Measurements from ENCODE around the gene ATP10B.

Gene ATP10B

GRCh38 chr5:160665460-160665859 lies 186.6 kb downstream of the ATP10B start:
- H3K27ac Mint-ChIP-seq = no peak overlapping the region
- H3K4me1 Mint-ChIP-seq = no peaks in the 10 kb centered on the region
- CTCF ChIA-PET = no interaction called here
- DNase-seq = no peak
- H3K4me3 Mint-ChIP-seq = no peak overlapping the region
- H3K27me3 Mint-ChIP-seq = no peaks in the 10 kb centered on the region
- no peaks in the 10 kb centered on the region for H3K36me3 Mint-ChIP-seq
- no peaks in the 10 kb centered on the region for H3K9me3 Mint-ChIP-seq

- H3K4me1 Mint-ChIP-seq = peaks cover 19% of the 10 kb centered on the region
- H3K4me3 Mint-ChIP-seq = no peak overlapping the region
- no peaks in the 10 kb centered on the region for H3K36me3 Mint-ChIP-seq
- no peaks in the 10 kb centered on the region for H3K9me3 Mint-ChIP-seq
- DNase-seq = no peak
- no peaks in the 10 kb centered on the region for H3K27me3 Mint-ChIP-seq
- CTCF ChIA-PET = no interaction called here
- no peak overlapping the region for H3K27ac Mint-ChIP-seq
Observed at GRCh38 chr5:160660132-160660531, 191.9 kb downstream of the ATP10B start.

DNA sequence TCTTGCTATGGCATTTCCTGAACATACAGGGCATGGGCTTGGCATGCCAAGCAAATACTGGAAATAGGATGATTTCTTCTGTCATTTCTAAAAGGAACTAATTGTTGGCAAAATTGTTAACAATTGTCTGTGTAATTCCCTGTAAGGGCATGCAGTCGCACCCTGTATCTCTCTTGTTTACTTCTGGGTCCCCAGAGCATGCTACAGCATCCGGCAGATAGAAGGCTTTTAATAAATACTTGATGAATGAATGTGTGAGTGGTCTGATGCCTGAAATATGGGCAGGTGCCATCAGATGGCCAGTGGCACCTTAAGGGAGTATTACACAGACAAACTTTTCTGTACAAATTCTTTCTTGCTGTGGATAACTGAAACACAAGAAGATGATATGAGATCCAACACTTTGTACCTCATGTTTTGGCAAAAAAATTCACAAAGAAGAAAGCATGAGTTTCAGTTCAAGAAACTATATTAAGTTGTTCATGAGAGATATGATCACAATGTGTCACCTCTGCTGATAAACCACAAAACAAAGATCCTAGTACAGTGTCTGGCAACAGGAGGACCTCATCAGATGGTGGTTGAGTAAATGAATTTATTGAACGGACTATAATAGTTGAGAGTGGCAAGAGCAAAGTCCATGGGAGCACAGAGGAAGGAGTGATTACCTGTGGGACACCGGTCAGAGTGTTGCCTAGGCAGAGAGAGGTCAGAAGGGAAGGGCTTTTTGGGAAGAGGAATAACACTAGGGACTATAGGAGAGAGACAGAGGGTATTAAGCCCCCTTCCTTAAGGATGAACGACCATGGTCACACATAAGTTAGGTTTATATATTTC lies 194.2 kb downstream of the ATP10B start:
- Mint-ChIP-seq H3K9me3 (no peaks in the 10 kb centered on the region), H3K36me3 (no peaks in the 10 kb centered on the region), H3K27ac (no peak overlapping the region), H3K4me3 (no peak overlapping the region), H3K4me1 (peaks cover 19% of the 10 kb centered on the region), H3K27me3 (no peaks in the 10 kb centered on the region)
- CTCF ChIA-PET = no interaction called here
- DNase-seq = no peak

DNA sequence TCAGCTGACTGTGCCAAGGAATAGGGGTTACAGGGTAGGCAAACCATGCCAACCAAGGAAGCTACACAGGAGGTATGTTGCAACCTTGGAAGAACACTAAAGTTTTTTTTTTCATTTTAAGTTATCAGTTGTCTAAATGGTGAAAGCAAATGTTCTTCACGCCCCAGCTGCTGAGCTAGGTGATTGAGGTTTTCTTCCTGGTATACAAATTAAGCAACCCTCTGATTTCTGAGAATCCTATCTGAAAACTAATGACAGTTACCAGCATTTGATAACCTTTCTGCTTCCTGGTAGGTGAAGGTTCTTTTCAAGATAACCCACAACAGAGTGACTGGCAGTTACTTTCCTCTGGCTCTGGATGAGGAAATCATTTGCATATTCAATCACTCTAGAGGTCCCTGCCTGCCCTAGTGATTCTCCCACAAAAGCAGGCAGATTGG lies 194.9 kb downstream of the ATP10B start:
- Mint-ChIP-seq H3K27ac (peak overlapping the region; percentile 30), H3K36me3 (no peaks in the 10 kb centered on the region), H3K4me3 (no peak overlapping the region), H3K4me1 (peaks cover 19% of the 10 kb centered on the region), H3K27me3 (no peaks in the 10 kb centered on the region), H3K9me3 (no peaks in the 10 kb centered on the region)
- DNase-seq = no peak
- CTCF ChIA-PET = no interaction called here

- Mint-ChIP-seq H3K4me3 (no peak overlapping the region), H3K27ac (no peak overlapping the region), H3K9me3 (no peaks in the 10 kb centered on the region), H3K27me3 (no peaks in the 10 kb centered on the region), H3K4me1 (peaks cover 19% of the 10 kb centered on the region), H3K36me3 (no peaks in the 10 kb centered on the region)
- no peak for DNase-seq
- CTCF ChIA-PET = interaction anchor here (2.3 kb wide), 1 partner anchor 217 kb away, joined by 7 read pairs; no protein-coding TSS in a partner anchor
Observed at GRCh38 chr5:160655717-160656116, 196.3 kb downstream of the ATP10B start.

DNA sequence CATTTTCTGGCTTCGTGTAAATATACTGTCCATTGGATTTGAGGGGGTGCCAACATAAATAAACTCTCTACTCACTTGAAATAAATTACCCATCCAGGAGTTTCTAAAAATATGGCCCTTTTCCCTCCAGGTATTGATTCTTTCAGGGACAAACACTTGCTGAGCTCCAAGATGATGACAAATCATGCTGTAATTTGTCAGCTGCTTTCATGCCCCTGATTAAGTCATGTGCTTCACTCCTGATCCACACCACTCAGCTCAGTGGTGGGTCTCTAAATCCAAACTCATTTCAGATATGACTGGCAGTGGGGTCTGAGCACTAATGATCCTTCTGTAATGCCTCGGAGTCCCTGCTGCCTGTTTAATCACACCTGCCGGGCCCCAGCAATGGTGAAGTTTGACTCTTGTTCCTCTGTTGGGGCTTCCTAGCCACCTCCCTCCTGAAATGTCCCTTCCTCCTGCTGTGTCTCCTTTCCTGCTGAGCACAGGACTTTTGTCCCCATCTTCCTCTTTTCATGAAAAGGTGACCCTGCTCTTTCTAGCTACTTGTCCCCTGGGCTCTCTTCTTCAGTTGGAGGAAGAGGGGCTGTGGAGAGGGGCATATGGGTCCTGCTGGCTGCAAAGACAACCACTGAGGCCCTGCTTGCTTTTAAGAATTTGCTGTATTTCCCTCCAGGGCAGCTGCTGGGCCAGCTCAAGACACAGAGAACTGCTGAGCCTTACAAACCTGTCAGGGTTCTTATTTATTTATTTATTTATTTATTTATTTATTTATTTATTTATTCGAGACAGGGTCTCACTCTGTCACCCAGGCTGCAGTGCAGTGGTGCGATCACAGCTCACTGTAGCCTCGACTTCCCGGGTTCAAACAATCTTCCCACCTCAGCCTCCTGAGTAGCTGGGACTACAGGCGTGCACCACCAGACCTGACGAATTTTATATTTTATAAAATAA lies 200.0 kb downstream of the ATP10B start:
- no peak for DNase-seq
- no peaks in the 10 kb centered on the region for H3K27me3 Mint-ChIP-seq
- H3K4me1 Mint-ChIP-seq = peaks cover 9% of the 10 kb centered on the region
- H3K4me3 Mint-ChIP-seq = no peak overlapping the region
- H3K36me3 Mint-ChIP-seq = no peaks in the 10 kb centered on the region
- CTCF ChIA-PET = interaction anchor here (0.7 to 1.2 kb wide), 2 partner anchors 135 to 213 kb away, joined by 3 read pairs; no protein-coding TSS in a partner anchor
- H3K9me3 Mint-ChIP-seq = no peaks in the 10 kb centered on the region
- no peak overlapping the region for H3K27ac Mint-ChIP-seq

- DNase-seq = no peak
- H3K27ac Mint-ChIP-seq = no peak overlapping the region
- H3K27me3 Mint-ChIP-seq = no peaks in the 10 kb centered on the region
- no peaks in the 10 kb centered on the region for H3K4me1 Mint-ChIP-seq
- CTCF ChIA-PET = interaction anchor here (1.3 to 3.0 kb wide), 2 partner anchors 9 to 210 kb away, joined by 3 to 12 read pairs; no protein-coding TSS in a partner anchor
- no peaks in the 10 kb centered on the region for H3K36me3 Mint-ChIP-seq
- no peak overlapping the region for H3K4me3 Mint-ChIP-seq
- H3K9me3 Mint-ChIP-seq = no peaks in the 10 kb centered on the region
Observed at GRCh38 chr5:160649304-160649703, 202.7 kb downstream of the ATP10B start.

- Mint-ChIP-seq H3K9me3 (no peaks in the 10 kb centered on the region), H3K27me3 (no peaks in the 10 kb centered on the region), H3K36me3 (no peaks in the 10 kb centered on the region), H3K27ac (no peak overlapping the region), H3K4me3 (no peak overlapping the region), H3K4me1 (no peaks in the 10 kb centered on the region)
- CTCF ChIA-PET = no interaction called here
- DNase-seq = no peak
Observed at GRCh38 chr5:160646033-160646432, 206.0 kb downstream of the ATP10B start.

DNA sequence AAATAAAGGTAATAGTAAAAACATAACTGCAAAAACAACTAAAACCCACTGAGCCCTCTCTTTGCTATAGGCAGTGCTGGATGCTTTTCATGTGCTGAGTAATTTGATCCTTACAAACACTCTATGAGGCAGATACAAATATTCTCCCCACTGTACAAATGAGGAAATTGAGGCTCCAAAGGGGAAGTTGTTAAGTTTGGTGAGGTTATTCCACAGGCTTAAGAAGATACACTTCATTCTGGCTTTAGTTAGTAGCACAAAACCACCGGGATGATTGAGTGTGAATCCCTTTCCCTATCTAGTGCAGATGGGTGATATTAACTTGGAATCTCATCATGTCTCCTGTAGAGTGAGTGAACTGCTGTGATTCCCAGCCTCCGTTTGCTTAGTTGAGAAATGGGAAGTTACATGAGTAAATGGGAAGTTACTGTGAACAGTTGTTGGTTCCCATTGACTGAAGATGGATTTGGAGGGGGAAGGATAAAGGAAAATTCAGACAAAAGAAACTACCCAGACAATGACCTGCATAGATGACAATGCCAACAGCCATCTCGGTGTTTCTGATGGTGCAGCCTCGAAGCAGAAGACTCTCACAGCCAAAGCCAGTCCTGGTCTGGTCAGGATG lies 208.3 kb downstream of the ATP10B start:
- Mint-ChIP-seq H3K4me1 (no peaks in the 10 kb centered on the region), H3K36me3 (no peaks in the 10 kb centered on the region)
- DNase-seq = no peak

DNA sequence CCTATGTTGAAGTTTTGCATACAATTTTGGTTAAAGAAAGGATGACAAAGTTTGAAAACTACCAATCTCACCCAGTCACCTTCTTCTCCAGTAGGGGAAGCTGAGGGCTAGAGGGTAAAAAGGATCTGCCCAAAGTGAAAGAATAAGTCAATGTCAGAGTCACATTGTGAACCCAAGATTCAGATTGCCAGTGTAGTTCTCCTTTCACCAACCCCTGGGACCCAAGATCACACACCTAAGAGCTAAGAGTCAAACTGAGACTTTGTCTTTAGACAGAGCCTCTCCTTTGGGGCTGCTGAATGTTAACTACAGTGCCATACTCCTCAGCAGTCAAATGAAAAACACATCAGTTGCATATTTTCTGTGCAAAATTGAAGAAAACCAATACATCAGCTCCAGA lies 210.6 kb downstream of the ATP10B start:
- no peak for DNase-seq
- CTCF ChIA-PET = no interaction called here
- Mint-ChIP-seq H3K4me3 (no peak overlapping the region), H3K27ac (no peak overlapping the region), H3K4me1 (no peaks in the 10 kb centered on the region), H3K36me3 (no peaks in the 10 kb centered on the region), H3K9me3 (no peaks in the 10 kb centered on the region), H3K27me3 (peaks cover 4% of the 10 kb centered on the region)

More for the DNA sequence above, 208.3 kb downstream of the ATP10B start:
- CTCF ChIA-PET = no interaction called here
- Mint-ChIP-seq H3K4me3 (no peak overlapping the region), H3K27me3 (peaks cover 3% of the 10 kb centered on the region), H3K9me3 (no peaks in the 10 kb centered on the region), H3K27ac (no peak overlapping the region)

DNA sequence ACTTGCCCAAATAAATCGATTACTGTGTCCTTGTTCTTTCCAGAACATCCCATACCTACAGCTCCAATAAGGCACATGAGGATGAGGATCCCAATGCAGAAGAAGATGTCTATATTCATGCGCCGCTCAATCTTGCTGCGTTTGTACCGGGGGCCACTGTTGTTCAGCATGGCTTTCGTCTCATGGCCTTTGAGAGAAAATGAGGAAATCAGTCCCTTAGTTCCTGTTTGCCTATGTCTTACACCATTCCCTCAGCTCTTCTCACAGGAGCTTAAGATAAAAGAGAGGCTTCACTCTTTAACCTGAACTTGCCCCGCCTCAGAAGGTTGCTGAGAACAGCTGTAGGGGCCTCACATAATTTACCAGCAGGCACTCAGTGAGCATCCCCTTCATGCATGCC lies 211.6 kb downstream of the ATP10B start:
- CTCF ChIA-PET = interaction anchor here (1.0 kb wide), 1 partner anchor 10 kb away, joined by 3 read pairs; no protein-coding TSS in a partner anchor
- peaks cover 4% of the 10 kb centered on the region for H3K27me3 Mint-ChIP-seq
- H3K4me1 Mint-ChIP-seq = no peaks in the 10 kb centered on the region
- H3K36me3 Mint-ChIP-seq = no peaks in the 10 kb centered on the region
- no peak for DNase-seq
- no peaks in the 10 kb centered on the region for H3K9me3 Mint-ChIP-seq
- no peak overlapping the region for H3K27ac Mint-ChIP-seq
- no peak overlapping the region for H3K4me3 Mint-ChIP-seq

DNA sequence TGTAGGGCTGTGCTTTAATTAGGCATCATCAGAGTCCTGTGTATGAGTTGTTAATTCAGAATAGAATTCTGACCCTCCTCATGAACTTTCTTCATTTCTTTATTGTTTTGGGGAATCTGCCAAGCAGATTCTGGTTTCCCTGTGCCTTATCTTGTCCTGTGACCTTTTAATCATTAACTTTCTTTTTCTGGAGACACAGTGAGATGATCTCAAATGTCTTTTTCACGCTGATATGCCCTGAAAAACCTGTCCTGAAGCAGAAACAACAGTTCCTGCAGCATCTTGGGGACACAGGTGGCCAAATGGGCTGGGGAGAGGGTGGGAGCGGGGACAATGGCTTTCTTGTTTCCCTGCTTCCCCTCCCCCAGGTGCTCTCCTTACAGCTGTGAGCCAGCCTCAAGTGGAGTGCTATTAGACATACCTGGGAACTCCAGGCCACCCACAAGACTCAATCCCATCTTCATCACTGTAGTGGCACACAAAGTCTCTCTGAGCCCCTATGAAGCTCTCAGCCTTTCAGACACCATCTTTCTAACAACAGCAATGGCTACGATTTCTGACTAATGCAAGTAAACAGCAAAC lies 213.8 kb downstream of the ATP10B start:
- no peak overlapping the region for H3K4me3 Mint-ChIP-seq
- H3K27ac Mint-ChIP-seq = no peak overlapping the region
- no peaks in the 10 kb centered on the region for H3K9me3 Mint-ChIP-seq
- H3K4me1 Mint-ChIP-seq = no peaks in the 10 kb centered on the region
- H3K27me3 Mint-ChIP-seq = peaks cover 4% of the 10 kb centered on the region
- CTCF ChIA-PET = no interaction called here
- no peaks in the 10 kb centered on the region for H3K36me3 Mint-ChIP-seq
- no peak for DNase-seq

GRCh38 chr5:160637357-160638090 lies 214.5 kb downstream of the ATP10B start:
- CTCF ChIA-PET = no interaction called here

More at GRCh38 chr5:160637357-160638090, 214.5 kb downstream of the ATP10B start:
- no peaks in the 10 kb centered on the region for H3K36me3 Mint-ChIP-seq
- DNase-seq = no peak
- no peaks in the 10 kb centered on the region for H3K9me3 Mint-ChIP-seq
- peaks cover 4% of the 10 kb centered on the region for H3K27me3 Mint-ChIP-seq
- no peak overlapping the region for H3K4me3 Mint-ChIP-seq
- no peak overlapping the region for H3K27ac Mint-ChIP-seq
- H3K4me1 Mint-ChIP-seq = no peaks in the 10 kb centered on the region
